Activated CD4-positive, alpha-beta T cell treated with anti-CD3 and anti-CD28 coated beads, Interleukin-2, amount 50 U/mL, for 4 hours (primary cell): ENCODE measurements around the gene CD200R1L.
A peak's percentile ranks its signal among the peaks of the same experiment; 100 is the strongest.
"Not testable (repeated sequence)": the region's sequence is repeated elsewhere in the genome, so short reads cannot be mapped to it uniquely, and the experiment has no call there.

Experiments
- DNase-seq, 2 experiments: peaks; one replicate each; pipeline ENCODE4 v3.0.0-alpha.2; 2020

Gene CD200R1L, protein sequence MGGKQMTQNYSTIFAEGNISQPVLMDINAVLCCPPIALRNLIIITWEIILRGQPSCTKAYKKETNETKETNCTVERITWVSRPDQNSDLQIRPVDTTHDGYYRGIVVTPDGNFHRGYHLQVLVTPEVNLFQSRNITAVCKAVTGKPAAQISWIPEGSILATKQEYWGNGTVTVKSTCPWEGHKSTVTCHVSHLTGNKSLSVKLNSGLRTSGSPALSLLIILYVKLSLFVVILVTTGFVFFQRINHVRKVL

DNA sequence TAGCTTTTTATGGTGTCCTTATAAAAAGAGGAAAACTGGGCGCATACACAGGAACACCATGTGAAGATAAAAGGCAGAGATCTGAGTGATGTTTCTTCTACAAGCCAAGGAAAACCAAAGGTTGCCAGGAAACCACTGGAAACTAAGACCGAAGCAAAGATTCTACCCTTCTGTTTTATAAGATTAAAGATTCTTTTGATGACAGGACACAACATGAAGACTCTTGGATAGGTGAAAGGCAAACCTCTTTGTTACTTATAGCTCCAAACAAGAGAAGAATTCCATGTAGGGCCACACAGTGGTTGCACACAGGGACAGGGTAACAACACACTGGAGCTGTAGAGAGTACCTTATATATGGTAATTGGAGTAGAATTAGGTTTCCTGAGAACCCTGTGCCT lies at the start of gene CD200R1L:
Gene CD200R1L, minus strand, starts transcription at position 101 of the 400 bp plus-strand sequence. CDS start 17,497 bp downstream, outside the sequence.
- no peak for DNase-seq

GRCh38 chr3:112894258-112894657 lies 47.6 kb upstream of the CD200R1L start:
- no peak for DNase-seq

DNA sequence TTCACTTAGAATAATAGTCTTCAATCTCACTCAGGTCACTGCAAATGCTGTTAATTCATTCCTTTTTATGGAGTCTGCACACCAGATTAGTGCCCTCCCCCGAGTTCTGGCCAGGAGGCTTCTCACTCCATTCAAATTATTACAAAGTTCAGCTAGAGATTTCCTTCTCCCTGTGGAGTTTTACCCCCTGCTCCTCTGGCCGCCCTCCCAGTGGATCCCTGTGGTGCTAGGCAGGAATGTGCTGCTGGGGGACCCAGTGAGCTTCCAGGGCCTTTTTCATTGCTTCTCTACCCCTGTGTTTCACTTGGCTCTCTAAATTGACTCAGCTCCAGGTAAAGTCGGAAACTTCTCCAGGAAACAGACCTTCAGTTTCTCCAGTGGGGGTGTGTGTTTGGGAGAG lies 42.7 kb upstream of the CD200R1L start:
- no peak for DNase-seq

DNA sequence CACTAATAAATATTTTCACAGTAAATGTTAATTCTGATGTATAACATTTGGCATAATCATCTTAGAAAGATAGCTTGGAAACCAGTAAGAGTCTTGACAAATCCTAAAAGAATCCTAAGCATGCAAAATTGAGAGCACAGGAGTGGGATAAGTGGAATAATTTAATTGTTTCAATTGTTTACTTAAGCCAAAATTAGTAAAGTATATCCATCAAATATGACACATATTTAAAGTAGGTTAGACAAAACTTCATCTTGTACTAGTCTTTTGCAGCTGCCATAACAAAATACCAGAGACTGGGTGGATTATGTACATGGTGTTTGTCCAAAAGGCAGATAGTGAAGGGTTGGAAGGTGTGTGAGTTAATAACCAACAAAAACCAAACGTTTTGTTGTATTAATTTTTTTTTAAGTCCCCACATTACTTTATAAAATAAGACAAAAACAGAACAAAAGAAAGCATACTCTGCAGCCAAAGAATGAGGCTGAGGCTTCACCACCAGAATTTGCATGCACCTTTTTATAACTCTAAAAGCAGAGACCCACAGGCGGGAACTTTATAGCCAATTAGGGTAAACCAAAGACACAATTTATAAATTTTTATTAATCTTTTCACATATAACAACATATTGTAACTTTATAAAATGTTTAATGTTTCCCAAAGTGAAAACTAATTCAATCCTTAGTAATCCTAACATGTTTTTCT lies 41.9 kb upstream of the CD200R1L start:
- no peak for DNase-seq

GRCh38 chr3:112884678-112885290 lies 38.1 kb upstream of the CD200R1L start:
- DNase-seq: no peak

DNA sequence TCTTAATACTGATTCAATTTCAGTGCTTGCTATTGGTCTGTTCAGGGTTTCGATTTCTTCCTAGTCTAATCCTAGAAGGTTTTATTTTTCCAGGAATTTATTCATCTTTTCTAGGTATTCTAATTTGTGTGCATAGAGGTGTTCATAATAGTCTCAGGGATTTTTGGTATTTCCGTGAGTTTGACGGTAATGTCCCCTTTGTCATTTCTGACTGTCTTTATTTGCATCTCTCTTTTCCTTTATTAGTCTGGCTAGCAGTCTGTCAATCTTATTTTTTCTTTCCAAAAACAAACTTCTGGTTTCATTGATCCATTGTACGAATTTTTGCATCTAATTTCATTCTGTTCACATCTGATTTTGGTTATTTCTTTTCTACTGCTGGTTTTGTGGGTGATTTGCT lies 35.2 kb upstream of the CD200R1L start:
- DNase-seq: no peak

GRCh38 chr3:112875561-112875960 lies 28.9 kb upstream of the CD200R1L start:
- DNase-seq: no peak

DNA sequence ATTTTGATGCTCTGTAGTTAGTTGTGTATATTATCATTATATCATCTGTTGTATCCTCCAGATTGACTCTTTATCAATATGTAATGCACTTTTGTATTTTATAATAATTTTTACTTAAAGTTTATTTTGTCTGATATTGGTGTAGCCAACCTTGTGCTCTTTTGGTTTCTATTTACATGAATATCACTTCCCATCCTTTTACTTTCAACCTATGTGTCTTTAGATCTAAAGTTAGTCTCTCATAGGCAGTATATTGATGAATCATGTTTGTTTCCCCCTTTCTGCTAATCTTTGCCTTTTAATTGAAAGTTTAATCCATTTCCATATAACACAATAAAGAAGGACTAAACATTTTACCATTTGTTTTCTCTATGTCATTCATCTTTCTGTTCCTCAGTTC lies 28.1 kb upstream of the CD200R1L start:
- DNase-seq: no peak

GRCh38 chr3:112873632-112874031 lies 27.0 kb upstream of the CD200R1L start:
- no peak for DNase-seq

- DNase-seq: no peak
Measured at GRCh38 chr3:112871735-112872134, 25.1 kb upstream of the CD200R1L start.

DNA sequence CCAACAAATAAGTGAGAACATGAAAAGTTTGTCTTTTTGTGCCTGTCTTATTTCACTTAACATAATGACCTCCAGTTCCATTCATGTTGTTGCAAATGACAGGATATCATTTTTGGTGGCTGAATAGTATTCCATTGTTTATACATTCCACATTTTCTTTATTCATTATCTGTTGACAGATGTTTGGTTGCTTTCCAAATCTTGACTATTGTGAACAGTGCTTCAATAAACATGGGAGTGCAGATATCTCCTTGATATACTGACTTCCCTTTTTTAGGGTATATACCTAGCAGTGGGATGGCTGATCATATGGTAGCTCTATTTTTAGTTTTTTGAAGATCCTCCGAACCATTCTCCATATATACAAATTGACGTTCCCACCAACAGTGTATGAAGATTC lies 19.1 kb upstream of the CD200R1L start:
- no peak for DNase-seq

DNA sequence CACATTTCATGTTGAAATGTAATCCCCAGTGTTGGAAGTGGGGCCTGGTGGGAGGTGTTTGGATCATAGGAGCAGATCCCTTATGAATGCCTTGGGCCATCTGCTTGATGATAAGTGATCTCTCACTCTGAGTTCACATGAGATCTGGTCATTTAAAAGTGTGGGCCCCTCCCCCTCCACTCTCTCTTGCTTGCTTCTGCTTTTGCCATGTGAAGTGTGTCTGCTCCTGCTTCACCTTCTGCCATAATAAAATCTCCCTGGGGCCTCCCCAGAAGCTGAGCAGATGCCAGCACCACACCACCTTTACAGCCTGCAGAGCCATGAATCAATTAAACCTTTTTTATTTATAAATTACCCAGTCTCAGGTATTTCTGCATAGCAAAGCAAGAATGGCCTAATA lies 14.2 kb upstream of the CD200R1L start:
- DNase-seq: no peak

GRCh38 chr3:112858410-112859069 lies 11.9 kb upstream of the CD200R1L start:
- DNase-seq: no peak

- no peak for DNase-seq
Measured at GRCh38 chr3:112857526-112857925, 10.9 kb upstream of the CD200R1L start.

- DNase-seq: no peak
Measured at GRCh38 chr3:112856537-112856936, 9.9 kb upstream of the CD200R1L start.

GRCh38 chr3:112855883-112856282 lies 9.2 kb upstream of the CD200R1L start:
- no peak for DNase-seq

DNA sequence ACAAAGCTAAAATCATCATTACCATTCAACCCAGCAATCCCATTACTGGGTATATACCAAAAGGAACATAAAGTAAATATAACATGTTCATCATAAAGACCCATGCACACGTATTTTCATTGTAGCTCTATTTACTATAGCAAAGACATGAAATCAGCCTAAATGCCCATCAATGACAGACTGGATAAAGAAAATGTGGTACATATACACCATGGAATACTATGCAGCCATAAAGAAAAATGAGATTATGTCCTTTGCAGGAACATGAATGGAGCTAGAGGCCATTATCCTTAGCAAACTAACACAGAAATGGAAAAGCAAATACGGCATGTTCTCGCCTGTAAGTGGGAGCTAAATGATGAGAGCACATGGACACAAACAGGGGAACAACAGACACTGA lies 8.4 kb upstream of the CD200R1L start:
- DNase-seq: not testable (repeated sequence)

GRCh38 chr3:112848196-112848595 lies 1.5 kb upstream of the CD200R1L start:
- no peak for DNase-seq

- peak in 1 of 2 experiments; percentile 9 for DNase-seq
Measured at GRCh38 chr3:112847692-112848091, 1.0 kb upstream of the CD200R1L start.

GRCh38 chr3:112845772-112846171 lies 892 bp downstream of the CD200R1L start:
- DNase-seq: no peak

DNA sequence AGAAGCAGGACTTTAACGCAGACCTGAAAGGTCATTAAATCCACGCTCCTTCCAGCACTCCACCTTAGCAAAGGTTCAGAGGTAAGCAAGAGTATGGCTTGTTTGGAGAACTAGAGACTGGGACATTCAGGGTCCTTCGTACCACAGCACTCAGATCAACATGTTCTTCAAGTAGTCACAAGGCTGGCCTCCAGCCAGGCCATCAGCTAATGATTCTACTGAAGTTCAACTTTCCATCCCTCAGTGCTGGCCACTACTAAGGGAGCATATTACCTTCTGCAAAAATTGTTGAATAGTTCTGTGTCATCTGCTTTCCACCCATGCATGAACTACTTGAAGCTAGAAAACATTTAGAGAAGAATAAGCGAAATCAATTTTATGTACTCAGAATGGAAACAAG lies 17.6 kb downstream of the CD200R1L start:
- no peak for DNase-seq

GRCh38 chr3:112822064-112823055 lies 24.3 kb downstream of the CD200R1L start:
- DNase-seq: no peak
